H1 (cell line): ENCODE measurements around the gene AKT1S1. TPM values are rescaled to one million over a fixed set of nuclear protein-coding genes. Genes with fewer than 3 reads are reported as not detected.

Source experiments
- CTCF ChIA-PET: fragments of 300-600 bp; sonication (Branson Sonifier 250); formaldehyde crosslinking; loops from one replicate; lab custom pipeline; 2021; ENCODE audit not compliant: partially characterized antibody; lab: Charles Lee
- POLR2A ChIA-PET: fragments of 300-600 bp; sonication (Branson Sonifier 250); formaldehyde crosslinking; loops from one replicate; lab custom pipeline; 2021; ENCODE audit warnings: inconsistent platforms; ENCODE audit not compliant: partially characterized antibody; lab: Charles Lee
- DNase-seq, 2 experiments: peaks; one replicate each; pipeline versions ENCODE4 v3.0.0 to v3.0.0-alpha.2; 2010 to 2022; ENCODE audit warnings: low spot score in 2 of 2, low read depth in 1 of 2, mixed read lengths in 1 of 2
- FAIRE-seq: peaks from 2 replicates; lab custom pipeline; 2011; peaks lifted over from hg19 to GRCh38; lab: Jason Lieb, UNC
- H2AFZ ChIP-seq: 2 replicates; pipeline ENCODE4 v1.8.1; 2012; ENCODE audit warnings: low read length, inconsistent platforms
- H2AK5ac ChIP-seq: 2 replicates; pipeline ENCODE4 v1.6.1; 2013; ENCODE audit warnings: low read depth, low read length
- H2BK120ac ChIP-seq: replicated peaks from 2 replicates; pipeline ENCODE3; 2013; ENCODE audit warnings: low read depth, low read length, inconsistent platforms
- H2BK12ac ChIP-seq: 2 replicates; pipeline ENCODE4 v1.6.1; 2013; ENCODE audit warnings: low read depth, low read length
- H2BK15ac ChIP-seq: 2 replicates; pipeline ENCODE4 v1.6.1; 2013; ENCODE audit warnings: low read length
- H2BK20ac ChIP-seq: 2 replicates; pipeline ENCODE4 v1.6.1; 2013; ENCODE audit warnings: low read length
- H2BK5ac ChIP-seq: 2 replicates; pipeline ENCODE4 v1.6.1; 2013; ENCODE audit warnings: low read depth, low read length
- H3K14ac ChIP-seq: 2 replicates; pipeline ENCODE4 v1.6.1; 2013; ENCODE audit warnings: inconsistent platforms; ENCODE audit not compliant: insufficient read length
- H3K18ac ChIP-seq: 2 replicates; pipeline ENCODE4 v1.6.1; 2013; ENCODE audit warnings: low read length; ENCODE audit errors: extremely low read depth
- H3K23ac ChIP-seq: 2 replicates; pipeline ENCODE4 v1.6.1; 2013; ENCODE audit warnings: inconsistent platforms; ENCODE audit not compliant: insufficient read length
- H3K23me2 ChIP-seq: 2 replicates; pipeline ENCODE4 v1.6.1; 2013; ENCODE audit warnings: low read depth, low read length
- H3K27ac ChIP-seq: 2 replicates; pipeline ENCODE4 v1.6.1; 2011; ENCODE audit warnings: low read depth, low read length, inconsistent platforms
- H3K27me3 ChIP-seq, 4 experiments: replicated peaks in 1 of 4; 1 replicate in 1 of 4; 2 replicates in 3 of 4; pipeline versions ENCODE4 v1.6.1 to v1.8.1; 2011 to 2013; ENCODE audit warnings: low read length in 3 of 4, mild to moderate bottlenecking in 3 of 4, inconsistent platforms in 2 of 4, mixed read lengths in 2 of 4, moderate library complexity in 1 of 4; ENCODE audit not compliant: control insufficient read depth in 3 of 4, insufficient read depth in 3 of 4; ENCODE audit errors: extremely low read depth in 1 of 4
- H3K36me3 ChIP-seq, 4 experiments: 2 replicates each; pipeline versions ENCODE4 v1.6.1 to v1.8.1; 2011 to 2013; ENCODE audit warnings: mild to moderate bottlenecking in 4 of 4, low read length in 3 of 4, moderate library complexity in 2 of 4, control low read depth in 1 of 4, inconsistent platforms in 1 of 4; ENCODE audit not compliant: insufficient read depth in 4 of 4, control insufficient read depth in 2 of 4
- H3K4ac ChIP-seq: replicated peaks from 2 replicates; pipeline ENCODE3; 2013; ENCODE audit warnings: low read length, low read depth, mixed read lengths, inconsistent platforms; ENCODE audit not compliant: insufficient read length
- H3K4me1 ChIP-seq, 4 experiments: replicated peaks in 1 of 4; 1 replicate in 1 of 4; 2 replicates in 3 of 4; pipeline versions ENCODE4 v1.6.1 to v1.8.1; 2011 to 2013; ENCODE audit warnings: low read length in 3 of 4, inconsistent platforms in 2 of 4, mixed read lengths in 1 of 4; ENCODE audit not compliant: insufficient read depth in 4 of 4, control insufficient read depth in 3 of 4
- H3K4me2 ChIP-seq, 2 experiments: 2 replicates each; pipeline versions ENCODE4 v1.6.1 to v1.8.1; 2011 to 2013; ENCODE audit warnings: low read depth in 2 of 2, low read length in 2 of 2, control low read depth in 1 of 2, inconsistent platforms in 1 of 2, mild to moderate bottlenecking in 1 of 2; ENCODE audit not compliant: insufficient read depth in 1 of 2
- H3K4me3 ChIP-seq, 4 experiments: fragments of 200-600, 300-600 bp in 1 of 4; sonication (generic), shearing (Covaris generic), sonication (Bioruptor Twin) in 1 of 4; 2 replicates each; pipeline versions ENCODE4 v1.5.1 to v1.8.1; 2011 to 2016; ENCODE audit warnings: low read length in 4 of 4, low read depth in 3 of 4, control low read depth in 2 of 4, inconsistent platforms in 2 of 4, mild to moderate bottlenecking in 2 of 4, mixed read lengths in 1 of 4, moderate library complexity in 1 of 4; ENCODE audit not compliant: insufficient read depth in 2 of 4; ENCODE audit errors: extremely low read depth in 1 of 4
- H3K56ac ChIP-seq: replicated peaks from 2 replicates; pipeline ENCODE3; 2013; ENCODE audit warnings: low read depth, mild to moderate bottlenecking, mixed read lengths, low read length, inconsistent platforms; ENCODE audit not compliant: insufficient read length
- H3K79me1 ChIP-seq: 2 replicates; pipeline ENCODE4 v1.6.1; 2013; ENCODE audit warnings: low read depth, low read length, control low read depth
- H3K79me2 ChIP-seq, 2 experiments: 2 replicates each; pipeline versions ENCODE4 v1.6.1 to v1.8.1; 2012 to 2013; ENCODE audit warnings: low read length in 2 of 2, mild to moderate bottlenecking in 2 of 2, inconsistent platforms in 1 of 2; ENCODE audit not compliant: insufficient read depth in 2 of 2, control insufficient read depth in 1 of 2
- H3K9ac ChIP-seq, 4 experiments: replicated peaks in 1 of 4; 1 replicate in 1 of 4; 2 replicates in 3 of 4; pipeline versions ENCODE4 v1.6.1 to v1.8.1; 2011 to 2013; ENCODE audit warnings: low read depth in 3 of 4, low read length in 3 of 4, control low read depth in 2 of 4, mild to moderate bottlenecking in 2 of 4, moderate library complexity in 2 of 4, inconsistent platforms in 1 of 4; ENCODE audit errors: extremely low read depth in 1 of 4
- H3K9me3 ChIP-seq, 2 experiments: 2 replicates each; pipeline versions ENCODE4 v1.6.1 to v1.8.1; 2012 to 2013; ENCODE audit warnings: mild to moderate bottlenecking in 2 of 2, moderate library complexity in 2 of 2, control low read depth in 1 of 2, inconsistent platforms in 1 of 2, low read depth in 1 of 2, low read length in 1 of 2, mixed read lengths in 1 of 2; ENCODE audit not compliant: insufficient read depth in 2 of 2
- H4K20me1 ChIP-seq, 2 experiments: replicated peaks in 1 of 2; 2 replicates each; pipeline versions ENCODE3 to v1.8.1; 2011 to 2013; ENCODE audit warnings: inconsistent platforms in 2 of 2, low read length in 2 of 2, mild to moderate bottlenecking in 1 of 2; ENCODE audit not compliant: insufficient read depth in 2 of 2, control insufficient read depth in 1 of 2
- H4K5ac ChIP-seq: 2 replicates; pipeline ENCODE4 v1.6.1; 2013; ENCODE audit warnings: low read length, low read depth, mixed read lengths, inconsistent platforms; ENCODE audit not compliant: insufficient read length
- H4K8ac ChIP-seq: 2 replicates; pipeline ENCODE4 v1.8.0; 2013; ENCODE audit warnings: mild to moderate bottlenecking, moderate library complexity, low read length, inconsistent platforms; ENCODE audit not compliant: insufficient read depth; ENCODE audit errors: extremely low read depth
- H4K91ac ChIP-seq: replicated peaks from 2 replicates; pipeline ENCODE3; 2013; ENCODE audit warnings: low read length, mixed read lengths, inconsistent platforms; ENCODE audit not compliant: insufficient read length
- CHD2 ChIP-seq: IDR thresholded peaks from 2 replicates; pipeline ENCODE4 v1.6.1; 2012; ENCODE audit warnings: low read length, improper control_type of control experiment
- CREB1 ChIP-seq: IDR thresholded peaks from 2 replicates; pipeline ENCODE4 v1.6.1; 2012; ENCODE audit warnings: inconsistent platforms
- CTBP2 ChIP-seq: IDR thresholded peaks from 2 replicates; pipeline ENCODE4 v1.7.0; 2011; ENCODE audit warnings: borderline replicate concordance, mild to moderate bottlenecking, moderate library complexity, mixed read lengths, low read length; ENCODE audit not compliant: insufficient read depth, insufficient read length
- EGR1 ChIP-seq: IDR thresholded peaks from 2 replicates; pipeline ENCODE4 v1.6.1; 2011; ENCODE audit warnings: low read depth, low read length, borderline replicate concordance
- EP300 ChIP-seq, 2 experiments: IDR thresholded peaks; 1 replicate in 1 of 2; 2 replicates in 1 of 2; pipeline ENCODE4 v1.6.1; 2011 to 2012; ENCODE audit warnings: low read depth in 2 of 2, low read length in 2 of 2, mild to moderate bottlenecking in 2 of 2, borderline replicate concordance in 1 of 2, inconsistent platforms in 1 of 2, moderate library complexity in 1 of 2
- PHF8 ChIP-seq: fragments of 200-600 bp; sonication (generic); conservative IDR thresholded peaks from 2 replicates; pipeline ENCODE4 v1.7.1; 2012; ENCODE audit warnings: low read depth, mild to moderate bottlenecking, inconsistent platforms, low read length, moderate library complexity
- POLR2A ChIP-seq, 2 experiments: IDR thresholded peaks; 1 replicate in 1 of 2; 2 replicates in 1 of 2; pipeline ENCODE4 v1.6.1; 2011; ENCODE audit warnings: low read depth in 2 of 2, low read length in 2 of 2, mild to moderate bottlenecking in 2 of 2; ENCODE audit errors: control extremely low read depth in 1 of 2
- RFX5 ChIP-seq: IDR thresholded peaks from 2 replicates; pipeline ENCODE4 v1.6.1; 2011; ENCODE audit warnings: low read depth, low read length, improper control_type of control experiment, borderline replicate concordance
- SP1 ChIP-seq: IDR thresholded peaks from 2 replicates; pipeline ENCODE4 v1.6.1; 2011; ENCODE audit warnings: low read depth, low read length
- SP4 ChIP-seq: IDR thresholded peaks from 2 replicates; pipeline ENCODE4 v1.6.1; 2012; ENCODE audit warnings: low read length, inconsistent platforms
- SUZ12 ChIP-seq: fragments of 200-600 bp; sonication (generic); IDR thresholded peaks from 2 replicates; pipeline ENCODE4 v1.6.1; 2012; ENCODE audit warnings: mild to moderate bottlenecking, inconsistent platforms, low read length, moderate library complexity, mixed read lengths
- TCF12 ChIP-seq: IDR thresholded peaks from 2 replicates; pipeline ENCODE4 v1.6.1; 2011; ENCODE audit warnings: low read depth, mild to moderate bottlenecking, low read length
- WGBS, 2 experiments: shearing (Covaris generic) in 1 of 2; methylation state at CpG; one replicate each; pipeline versions ENCODE4 v1.1.6 to v1.1.7; 2013 to 2015; ENCODE audit warnings: low lambda C conversion rate in 2 of 2, mixed read lengths in 2 of 2, inconsistent platforms in 1 of 2, low coverage in 1 of 2, missing lambda C conversion rate in 1 of 2; ENCODE audit not compliant: insufficient replicate concordance in 2 of 2, insufficient coverage in 1 of 2, insufficient read length in 1 of 2; ENCODE audit errors: extremely low coverage in 1 of 2, missing lambda C conversion rate in 1 of 2; 5-methylcytosine and 5-hydroxymethylcytosine counted together
- polyA plus RNA-seq, 7 experiments: library from polyadenylated mRNA; depleted of rRNA in 3 of 7; stranded (reverse) in 5 of 7; unstranded in 2 of 7; fragments of >200 nt in 5 of 7; fragments of 200-250 nt in 2 of 7; gene quantifications; 1 replicate in 5 of 7; 2 replicates in 1 of 7; 4 replicates in 1 of 7; pipeline versions ENCODE4 v1.2.1 to v1.2.3, GENCODE V29; 2011 to 2013; ENCODE audit warnings: missing spikeins in 2 of 7, mixed read lengths in 2 of 7
- total RNA-seq: library from RNA; stranded (reverse); fragmentation: NEBNext Ultra II Directional; extraction: Animal tissue kit (Norgen Biotek cat#: 25700); gene quantifications from 2 replicates; pipeline ENCODE4 v1.2.1, GENCODE V29; 2021
- TF ChIP-seq, protein P1 (sequence below): IDR thresholded peaks from 2 replicates; pipeline ENCODE4 v1.6.1; 2011; ENCODE audit warnings: low read depth, mild to moderate bottlenecking, low read length; ENCODE audit not compliant: insufficient read depth

Gene AKT1S1
- total and polyA plus RNA-seq, 2 of the 8 experiments (the other 6 are each of a cell fraction or from before 2014, with no cell fraction given): 40.7 to 45.9 TPM

DNA sequence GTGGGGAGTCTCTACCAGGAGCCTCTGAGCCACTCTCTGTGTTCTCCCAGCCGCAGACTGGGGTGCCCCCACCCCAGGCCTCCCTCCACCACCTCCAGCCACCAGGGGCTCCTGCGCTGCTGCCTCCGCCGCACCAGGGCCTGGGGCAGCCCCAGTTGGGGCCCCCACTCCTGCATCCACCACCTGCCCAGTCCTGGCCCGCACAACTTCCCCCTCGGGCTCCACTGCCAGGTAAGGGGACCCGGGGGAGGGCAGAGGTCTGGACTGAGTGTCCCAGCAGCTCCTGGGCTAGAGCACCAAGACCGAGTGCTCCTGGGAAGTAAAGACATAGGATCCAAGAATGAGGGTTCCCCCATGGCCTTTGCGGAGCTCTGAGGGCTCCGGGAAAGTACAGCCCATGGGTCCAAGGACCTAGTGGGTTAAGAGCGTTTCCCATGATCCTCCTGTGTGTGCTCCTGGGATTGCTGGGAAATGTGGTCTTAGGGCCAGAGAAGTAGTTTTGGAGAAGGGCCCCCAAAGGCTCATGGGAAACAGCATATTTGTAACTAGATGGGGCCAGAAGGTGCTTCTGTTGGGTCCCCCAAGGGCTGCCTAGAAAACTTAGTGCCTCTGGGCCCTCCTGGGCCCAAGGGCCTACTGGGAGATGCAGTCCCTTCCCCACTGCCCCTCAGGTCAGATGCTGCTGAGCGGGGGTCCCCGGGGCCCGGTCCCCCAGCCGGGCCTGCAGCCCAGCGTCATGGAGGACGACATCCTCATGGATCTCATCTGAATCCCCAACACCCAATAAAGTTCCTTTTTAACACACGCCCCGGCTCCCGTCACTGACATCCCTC is 40.8 kb downstream of the AKT1S1 start:
- no peak overlapping the region for H2AK5ac ChIP-seq
- peaks cover 1 to 5% of the 10 kb centered on the region in 2 experiments for H4K20me1 ChIP-seq
- no peak overlapping the region for H2BK15ac ChIP-seq
- no peak overlapping the region for H3K9ac ChIP-seq
- H2BK120ac ChIP-seq: no peak overlapping the region
- no peak overlapping the region for H2AFZ ChIP-seq
- no peak overlapping the region for H4K91ac ChIP-seq
- DNase-seq: no peak
- H3K14ac ChIP-seq: no peak overlapping the region
- H4K5ac ChIP-seq: no peak overlapping the region
- FAIRE-seq: no peak
- H3K27ac ChIP-seq: no peak overlapping the region
- H3K4me2 ChIP-seq: no peak overlapping the region
- H4K8ac ChIP-seq: no peak overlapping the region
- H2BK20ac ChIP-seq: no peak overlapping the region
- peaks cover 14 to 42% (median 32%) of the 10 kb centered on the region in 4 experiments; a peak in 6 of 8 replicates for H3K36me3 ChIP-seq
- H3K23ac ChIP-seq: no peak overlapping the region
- H3K18ac ChIP-seq: no peak overlapping the region
- no peaks in the 10 kb centered on the region for H3K79me2 ChIP-seq
- no peaks in the 10 kb centered on the region for H3K23me2 ChIP-seq
- H2BK5ac ChIP-seq: no peak overlapping the region
- no peak overlapping the region for H3K56ac ChIP-seq
- no peaks in the 10 kb centered on the region for H3K27me3 ChIP-seq
- ChIA-PET POLR2A (interaction anchor here (0.9 to 2.3 kb wide), 7 partner anchors 8 to 24 kb away, joined by 4 to 10 read pairs (median 5); no protein-coding TSS in a partner anchor), CTCF (interaction anchor here (0.8 to 1.0 kb wide), 4 partner anchors 8 to 152 kb away, joined by 3 to 4 read pairs (median 3); no protein-coding TSS in a partner anchor)
- H2BK12ac ChIP-seq: no peak overlapping the region
- no peak overlapping the region for H3K4me3 ChIP-seq
- H3K9me3 ChIP-seq: no peaks in the 10 kb centered on the region
- H3K79me1 ChIP-seq: no peaks in the 10 kb centered on the region
- no peaks in the 10 kb centered on the region for H3K4me1 ChIP-seq
- WGBS, 2 experiments: 96% methylated on average over 15 of the region's 20 CpGs; no CpG with 5 or more reads in 1 of the 2 experiments
- no peak overlapping the region for H3K4ac ChIP-seq
- TF ChIP-seq SP4: no peak
- TF ChIP-seq RFX5: no peak
- TF ChIP-seq SP1: no peak
- no peak for TF ChIP-seq POLR2A (IDR thresholded peaks at IDR 0.05; ENCODE audit: control extremely low read depth in 1 of 2, low read depth in 2 of 2, low read length in 2 of 2)
- no peak for TF ChIP-seq CREB1
- no peak for TF ChIP-seq TCF12
- no peak for TF ChIP-seq CTBP2
- no peak for TF ChIP-seq SUZ12
- TF ChIP-seq PHF8: no peak
- no peak for TF ChIP-seq EP300 (IDR thresholded peaks at IDR 0.05; ENCODE audit: borderline replicate concordance in 1 of 2, low read depth in 2 of 2, low read length in 2 of 2)
- TF ChIP-seq, protein P1, sequence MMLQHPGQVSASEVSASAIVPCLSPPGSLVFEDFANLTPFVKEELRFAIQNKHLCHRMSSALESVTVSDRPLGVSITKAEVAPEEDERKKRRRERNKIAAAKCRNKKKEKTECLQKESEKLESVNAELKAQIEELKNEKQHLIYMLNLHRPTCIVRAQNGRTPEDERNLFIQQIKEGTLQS: no peak
- no peak for TF ChIP-seq CHD2
- no peak for TF ChIP-seq EGR1
